ENCODE data around the gene IQSEC2.

- TF ChIP-seq POLR2AphosphoS5 (IDR thresholded peaks at IDR 0.05; ENCODE audit: low read depth, low read length) (no peak), POLR2A (IDR thresholded peaks at IDR 0.05; ENCODE audit: low read depth, low read length) (no peak), TAF1 (IDR thresholded peaks at IDR 0.05; ENCODE audit: borderline replicate concordance, low read depth, low read length) (no peak)
Measured at GRCh38 chrX:53249408-53250042, 31.9 kb downstream of the IQSEC2 start.

All from GM12892 (cell line).